Adipose tissue (tissue), 3 donors: ENCODE data around the gene RIBC2. TPM values are rescaled to one million over a fixed set of nuclear protein-coding genes. Genes with fewer than 3 reads are reported as not detected.
"Not testable (repeated sequence)": the region's sequence is repeated elsewhere in the genome, so short reads cannot be mapped to it uniquely, and the experiment has no call there.

Source experiments
- H3K27ac ChIP-seq: one replicate; pipeline ENCODE4 v1.5.1; 2013; ENCODE audit warnings: low read depth, low read length
- WGBS, 3 donors: extraction: QIAGEN DNeasy Blood & Tissue Kit; methylation state at CpG; one replicate each; pipeline ENCODE4 v1.1.7; 2013; 5-methylcytosine and 5-hydroxymethylcytosine counted together
- polyA plus RNA-seq, 3 donors: library from polyadenylated mRNA; stranded (reverse); fragments of 200-250 nt; gene quantifications; one replicate each; pipeline ENCODE4 v1.2.3, GENCODE V29; 2013
- donor health status: healthy with polysubstance abuse.
- donor health status: Bipolar disorder and iron deficiency.
- donor health status: healthy.

The RIBC2 gene
- polyA plus RNA-seq, 3 donors, result 0.06 to 0.56 (median 0.17) TPM

DNA sequence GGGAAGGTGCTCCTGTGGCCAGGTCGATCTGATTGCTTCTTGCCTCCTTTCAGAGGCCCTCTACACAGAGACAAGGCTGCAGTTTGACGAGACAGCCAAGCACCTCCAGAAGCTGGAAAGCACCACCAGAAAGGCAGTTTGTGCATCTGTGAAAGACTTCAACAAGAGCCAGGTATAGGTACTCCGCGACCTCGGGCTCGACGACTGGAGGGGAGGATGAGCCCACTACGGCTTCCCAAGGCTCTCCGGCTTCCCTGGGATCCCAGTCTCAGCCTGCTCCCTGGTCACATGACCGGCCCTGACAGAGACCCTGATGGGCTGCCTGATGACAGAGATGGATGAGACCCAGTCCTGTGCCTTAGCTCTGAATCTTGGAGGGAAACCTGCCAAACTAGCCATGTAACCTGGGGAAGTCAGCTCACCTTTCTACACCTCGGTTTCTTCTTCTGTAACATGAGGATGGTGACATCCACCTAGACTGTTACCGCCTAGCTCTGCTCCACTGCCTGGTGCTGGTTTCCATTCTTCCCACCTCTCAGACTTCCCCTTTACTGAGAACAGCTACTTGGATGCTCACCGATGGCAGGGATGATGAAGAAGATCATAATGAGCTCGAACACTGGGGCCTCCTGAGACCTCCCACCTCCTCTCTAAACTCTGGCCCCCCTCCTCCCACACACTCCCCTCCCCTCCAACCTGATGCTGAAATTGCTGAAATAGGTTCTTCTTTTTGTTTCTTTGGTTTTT is 8.9 kb downstream of the RIBC2 start:
- no peak overlapping the region for H3K27ac ChIP-seq
- WGBS, 3 donors, result 90 to 92% (median 92%) methylated on average over 14 of the region's 14 CpGs

DNA sequence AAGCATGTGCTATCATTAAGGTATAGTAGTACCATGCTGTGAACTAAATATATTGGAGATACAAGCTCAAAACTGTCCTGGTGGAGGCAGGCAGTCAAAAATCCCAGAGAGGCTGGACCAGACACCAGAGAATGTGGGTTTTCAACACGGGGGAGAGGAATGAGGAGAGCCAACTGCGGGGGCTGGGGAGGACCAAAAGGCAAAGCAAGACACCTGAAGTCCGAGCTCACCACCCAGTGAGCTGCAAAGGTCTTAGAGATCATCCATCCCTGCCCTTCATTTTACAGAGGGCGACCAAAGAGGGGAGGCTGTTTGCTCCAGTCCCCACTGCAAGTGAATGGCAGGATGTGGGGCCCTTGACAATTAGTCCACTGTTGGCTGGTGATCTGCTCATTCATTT is 10.0 kb downstream of the RIBC2 start:
- no peak overlapping the region for H3K27ac ChIP-seq
- WGBS, 3 donors, result 83 to 92% (median 85%) methylated on average over 4 of the region's 4 CpGs

DNA sequence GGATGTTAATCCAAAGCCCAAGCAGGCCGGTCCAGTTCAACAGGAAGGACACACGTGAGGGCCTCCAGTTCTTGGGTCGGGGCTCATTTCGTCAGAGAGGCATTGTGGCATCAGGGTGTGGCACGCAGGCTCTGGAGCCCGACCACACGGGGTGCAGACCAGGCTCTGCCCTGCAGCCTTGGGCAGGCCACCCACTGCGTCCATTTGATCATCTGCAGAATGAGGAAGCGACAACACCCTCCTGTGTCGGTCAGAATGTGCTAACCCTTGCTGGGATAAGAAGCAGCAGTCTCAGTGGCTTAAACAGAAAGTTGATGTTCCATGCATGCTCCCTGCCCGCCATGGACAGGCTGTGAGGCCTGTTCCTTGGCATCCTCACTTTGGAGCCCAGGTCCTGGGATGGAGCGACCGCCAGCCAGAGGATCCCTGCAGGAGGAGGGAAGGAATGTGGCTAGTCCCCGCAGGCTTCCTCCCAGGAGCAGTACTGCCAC is 10.8 kb downstream of the RIBC2 start:
- 76 to 89% (median 79%) methylated on average over 14 of the region's 14 CpGs for WGBS, 3 donors
- no peak overlapping the region for H3K27ac ChIP-seq

DNA sequence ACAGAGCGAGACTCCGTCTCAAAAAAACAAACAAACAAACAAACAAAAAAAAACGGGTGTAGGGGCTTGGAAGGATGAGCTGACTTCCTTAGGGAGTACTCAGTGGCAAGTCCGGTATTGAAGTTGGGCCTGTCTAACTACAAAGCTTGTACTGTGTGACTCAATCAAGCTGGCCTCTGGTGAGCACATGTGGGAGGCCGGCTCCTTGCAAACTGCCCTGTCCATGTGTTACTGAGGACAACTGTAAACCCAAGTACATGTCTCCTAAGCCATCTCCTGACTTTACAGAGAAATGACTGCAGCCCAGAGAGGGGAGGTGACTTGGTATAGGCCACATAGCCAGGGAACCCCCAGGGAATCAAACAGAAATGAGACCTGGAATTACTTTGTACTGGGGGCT is 11.6 kb downstream of the RIBC2 start:
- no peak overlapping the region for H3K27ac ChIP-seq
- WGBS, 3 donors, result 65 to 71% (median 68%) methylated on average over 5 of the region's 5 CpGs

DNA sequence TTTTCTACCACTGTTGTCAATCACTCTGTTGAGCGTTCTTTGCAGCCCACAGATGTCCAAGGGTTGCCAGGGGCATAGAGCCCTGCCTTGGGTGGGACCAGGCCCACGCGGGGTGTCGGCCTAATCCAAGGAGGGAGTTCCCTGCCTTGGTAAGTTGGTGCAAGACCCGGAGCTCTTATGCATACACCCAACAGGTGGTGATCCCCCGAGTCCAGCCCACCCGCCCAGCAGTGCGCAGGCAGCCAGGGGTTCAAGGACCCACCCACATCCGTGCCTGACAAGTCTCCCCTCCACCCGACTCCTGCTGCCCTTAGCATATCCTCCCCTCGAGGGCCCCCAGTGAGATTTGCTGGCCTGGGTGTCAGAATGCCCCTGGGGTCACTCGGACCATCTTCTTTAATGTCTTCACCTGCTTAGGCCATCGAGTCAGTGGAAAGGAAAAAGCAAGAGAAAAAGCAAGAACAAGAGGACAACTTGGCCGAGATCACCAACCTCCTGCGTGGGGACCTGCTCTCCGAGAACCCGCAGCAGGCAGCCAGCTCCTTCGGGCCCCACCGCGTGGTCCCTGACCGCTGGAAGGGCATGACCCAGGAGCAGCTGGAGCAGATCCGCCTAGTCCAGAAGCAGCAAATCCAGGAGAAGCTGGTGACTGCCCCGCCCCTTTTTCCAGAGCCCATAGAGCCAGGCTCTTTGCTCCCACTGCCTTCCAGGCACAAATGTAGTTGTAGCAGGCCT is 12.2 kb downstream of the RIBC2 start:
- no peak overlapping the region for H3K27ac ChIP-seq
- 92 to 94% (median 94%) methylated on average over 23 of the region's 23 CpGs for WGBS, 3 donors

DNA sequence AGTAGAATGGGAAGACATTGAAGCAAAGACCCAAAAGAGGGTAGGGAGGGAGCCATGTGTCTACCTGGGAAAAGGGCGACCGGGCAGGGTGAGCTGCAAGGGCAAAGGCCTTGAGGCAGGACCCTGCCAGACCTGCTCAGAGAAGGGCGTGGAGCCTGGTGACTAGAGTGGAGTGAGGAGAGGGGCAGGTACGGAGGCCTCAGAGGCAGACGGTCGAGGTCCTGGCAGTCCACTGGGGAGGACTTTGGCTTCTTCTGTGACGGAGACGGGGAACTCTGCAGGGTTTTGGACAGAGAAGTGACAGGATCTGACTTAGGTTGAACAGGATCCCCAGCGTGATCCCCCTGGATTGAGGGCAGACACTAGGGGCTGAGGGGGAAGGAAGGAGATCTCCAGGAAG is 12.9 kb downstream of the RIBC2 start:
- H3K27ac ChIP-seq, result no peak overlapping the region
- 91 to 99% (median 96%) methylated on average over 9 of the region's 9 CpGs for WGBS, 3 donors

DNA sequence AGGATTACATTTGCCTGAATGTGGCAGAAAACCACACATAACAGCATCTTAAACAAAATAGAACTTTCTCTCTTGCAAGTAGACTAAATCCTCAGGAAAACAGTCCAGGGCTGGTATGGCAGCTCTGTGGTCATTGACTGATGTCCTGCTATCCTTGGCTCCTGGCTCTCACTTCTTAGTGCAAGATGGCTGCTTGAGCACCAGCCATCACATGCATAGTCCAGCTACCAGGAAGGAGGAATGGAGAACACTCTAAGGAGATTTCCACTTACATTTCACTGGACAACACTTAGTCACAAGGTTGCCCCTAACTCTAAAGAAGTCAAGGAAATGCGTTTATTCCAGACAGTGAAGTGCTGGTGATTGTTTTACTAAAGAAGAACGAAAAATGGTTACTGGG is 13.6 kb downstream of the RIBC2 start:
- no peak overlapping the region for H3K27ac ChIP-seq
- 63 to 79% (median 71%) methylated on average over 2 of the region's 2 CpGs for WGBS, 3 donors

DNA sequence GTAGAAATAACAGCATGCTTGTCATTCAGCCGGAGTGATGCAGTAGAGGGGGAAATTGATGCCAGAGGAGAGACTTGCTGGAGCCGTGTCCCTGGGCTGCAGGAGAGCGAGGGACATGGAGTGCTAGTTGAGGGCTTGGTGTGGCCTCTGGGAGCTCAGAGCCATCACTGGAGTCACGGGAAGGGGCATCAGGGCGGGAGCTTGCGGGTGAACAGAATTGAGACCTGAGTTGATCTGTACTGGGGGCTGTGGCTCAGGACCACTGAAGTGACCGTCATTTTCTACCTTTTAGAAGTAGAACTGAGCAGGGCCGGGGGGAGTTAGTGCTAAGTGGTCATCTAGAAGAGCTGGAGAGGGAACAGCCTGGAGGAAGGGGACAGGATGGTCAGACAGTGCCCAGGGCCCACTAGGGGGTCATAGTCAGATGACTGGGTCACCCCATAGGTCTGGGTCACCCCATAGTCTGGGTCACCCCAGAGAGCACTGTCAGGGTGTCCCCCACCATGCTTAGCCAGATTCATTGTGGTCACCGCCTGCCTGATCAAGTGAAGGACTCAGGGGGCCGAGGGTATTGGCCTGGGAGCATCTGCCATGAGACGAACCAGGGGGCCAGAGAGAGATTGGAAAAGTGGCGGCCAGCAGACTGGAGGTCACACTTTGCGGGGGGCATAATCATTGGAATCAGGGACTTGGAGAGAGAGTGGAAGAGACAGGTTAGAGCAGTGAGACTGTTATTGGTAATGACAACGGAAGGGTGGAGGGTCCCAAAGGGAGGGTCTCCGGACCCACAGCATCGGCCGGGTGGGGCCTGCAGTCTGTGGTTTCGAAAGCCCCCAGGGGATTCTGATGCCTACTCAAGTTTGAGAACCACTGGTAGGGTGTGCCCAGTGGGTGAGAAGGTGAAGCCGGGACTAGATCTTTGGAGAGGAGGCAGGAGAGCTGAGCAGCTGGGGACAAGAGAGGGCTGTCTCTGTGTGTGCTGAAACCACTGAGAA is 15.2 kb downstream of the RIBC2 start:
- WGBS, 3 donors, result 80 to 91% (median 90%) methylated on average over 19 of the region's 19 CpGs
- H3K27ac ChIP-seq, result no peak overlapping the region

DNA sequence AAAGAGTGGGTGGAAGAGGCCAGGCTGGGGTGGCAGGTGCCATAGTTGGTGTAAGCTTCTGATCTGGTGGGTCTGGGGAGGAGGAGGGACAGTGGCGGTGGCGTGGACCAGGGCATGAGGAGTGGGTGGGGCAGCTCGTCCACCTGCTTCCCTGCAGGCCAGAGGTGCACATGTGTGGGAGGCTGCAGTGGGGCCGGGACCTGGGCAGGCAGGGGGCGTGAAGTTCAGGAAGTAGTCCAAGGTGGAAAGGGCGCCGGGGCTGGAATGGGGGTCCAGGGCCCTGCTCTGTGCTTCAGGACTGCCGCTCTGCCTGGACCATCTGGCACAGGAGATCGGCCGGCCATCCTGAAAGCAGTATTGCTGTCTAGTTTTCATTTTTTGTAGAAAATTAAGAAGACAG is 15.9 kb downstream of the RIBC2 start:
- WGBS, 3 donors, result 89 to 93% (median 91%) methylated on average over 10 of the region's 10 CpGs
- no peak overlapping the region for H3K27ac ChIP-seq

DNA sequence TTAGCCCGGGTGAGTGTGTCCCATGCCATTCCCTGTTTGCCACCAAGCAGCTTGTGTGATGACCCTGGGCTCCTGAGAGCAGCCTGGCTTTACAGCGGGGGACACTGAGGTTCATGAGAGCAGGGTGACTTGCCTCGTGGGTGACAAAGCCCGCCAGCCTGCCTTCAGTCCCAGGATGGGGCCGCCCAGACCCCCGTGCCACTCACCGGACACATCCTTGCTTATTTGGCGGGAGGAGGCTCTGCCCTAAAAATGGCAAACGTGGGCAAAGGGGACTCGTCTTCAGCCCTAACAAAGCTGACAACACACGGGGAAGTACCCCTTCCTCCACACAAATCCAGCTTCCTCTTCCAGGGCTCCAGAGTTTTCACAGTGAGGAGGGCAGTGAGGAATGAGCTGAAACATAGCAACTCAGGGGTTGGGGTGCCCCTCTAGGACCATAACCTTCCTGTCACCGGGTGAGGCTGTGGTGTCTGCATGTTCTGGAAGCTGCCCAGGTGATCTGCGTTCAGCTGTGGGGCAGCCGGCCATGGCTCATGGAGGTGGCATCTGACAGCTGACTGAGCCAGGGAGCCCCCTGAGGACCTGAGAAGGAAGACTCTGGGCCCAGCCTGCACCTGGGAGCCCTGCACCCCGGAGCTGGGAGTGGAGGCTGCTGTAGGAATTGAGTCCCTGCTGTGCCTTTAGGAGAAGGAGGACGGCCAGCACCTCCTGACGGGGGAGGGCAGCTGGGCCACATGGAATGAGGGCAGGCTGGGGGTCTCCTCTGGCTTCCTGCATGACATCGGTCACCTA is 16.7 kb downstream of the RIBC2 start:
- 79 to 87% (median 82%) methylated on average over 18 of the region's 18 CpGs for WGBS, 3 donors
- H3K27ac ChIP-seq, result no peak overlapping the region

DNA sequence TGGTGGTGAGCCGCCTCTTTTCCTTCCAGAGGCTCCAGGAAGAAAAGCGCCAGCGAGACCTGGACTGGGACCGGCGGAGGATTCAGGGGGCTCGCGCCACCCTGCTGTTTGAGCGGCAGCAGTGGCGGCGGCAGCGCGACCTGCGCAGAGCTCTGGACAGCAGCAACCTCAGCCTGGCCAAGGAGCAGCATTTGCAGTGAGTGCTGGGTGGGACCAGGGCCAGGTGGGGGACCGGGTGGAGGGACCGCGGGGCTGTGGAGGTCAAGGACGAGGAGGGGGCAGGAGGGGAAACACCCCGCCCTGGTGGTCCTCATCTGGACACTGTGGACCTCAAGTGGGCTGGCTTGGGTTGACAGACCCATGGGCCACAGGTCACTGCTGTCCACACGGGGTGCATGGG is 17.4 kb downstream of the RIBC2 start:
- 87 to 90% (median 89%) methylated on average over 19 of the region's 19 CpGs for WGBS, 3 donors
- H3K27ac ChIP-seq, result no peak overlapping the region

DNA sequence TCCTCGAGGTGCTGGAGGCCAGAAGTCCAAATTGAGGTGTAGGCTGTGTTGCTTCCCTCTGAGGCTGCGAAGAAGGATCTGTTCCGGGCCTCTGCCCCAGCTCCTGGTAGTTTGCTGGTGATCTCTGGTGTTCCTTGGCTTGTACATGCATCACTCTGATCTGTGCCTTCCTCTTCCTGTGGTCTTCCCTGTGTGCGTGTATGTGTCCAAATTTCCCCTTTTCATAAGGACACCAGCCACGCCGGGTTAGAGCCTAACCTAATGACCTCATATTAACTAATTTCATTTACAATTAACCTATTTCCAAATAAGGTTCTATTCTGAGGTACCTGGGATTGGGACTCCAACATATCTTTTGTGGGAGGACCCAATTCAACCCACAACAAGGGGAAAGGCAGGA is 21.5 kb downstream of the RIBC2 start:
- WGBS, 3 donors, result 66 to 91% (median 73%) methylated on average over 6 of the region's 6 CpGs
- no peak overlapping the region for H3K27ac ChIP-seq

DNA sequence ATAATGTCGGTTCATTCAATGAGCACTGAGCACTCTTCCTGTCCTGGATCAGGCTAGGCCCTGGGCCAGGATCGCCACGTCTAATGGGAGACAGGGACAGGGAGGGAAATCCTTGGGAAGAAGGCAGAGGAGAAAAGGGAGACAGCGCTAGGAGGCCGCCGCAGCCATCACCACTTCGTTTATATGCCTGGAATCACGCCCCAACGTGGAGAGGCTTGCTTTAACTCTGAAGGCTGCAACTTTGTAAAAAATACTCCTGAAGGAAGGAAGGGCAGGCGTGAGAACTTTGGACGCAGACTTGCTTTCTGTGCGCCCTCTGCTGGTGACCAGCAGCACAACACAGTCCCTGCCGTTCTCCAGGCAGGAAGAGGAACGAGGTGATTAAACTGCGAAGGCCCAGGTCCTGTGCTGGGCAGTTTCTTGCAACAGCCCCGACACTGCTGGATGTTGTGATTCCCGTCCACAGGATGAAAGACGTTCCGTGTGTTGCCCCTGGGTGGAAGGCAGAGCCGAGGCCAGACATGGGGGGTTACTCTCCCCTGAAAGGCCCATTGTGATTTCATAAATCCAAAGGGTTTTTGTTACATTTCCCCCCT is 22.1 kb downstream of the RIBC2 start:
- WGBS, 3 donors, result 5 to 6% (median 6%) methylated on average over 20 of the region's 20 CpGs
- H3K27ac ChIP-seq, result no peak overlapping the region

DNA sequence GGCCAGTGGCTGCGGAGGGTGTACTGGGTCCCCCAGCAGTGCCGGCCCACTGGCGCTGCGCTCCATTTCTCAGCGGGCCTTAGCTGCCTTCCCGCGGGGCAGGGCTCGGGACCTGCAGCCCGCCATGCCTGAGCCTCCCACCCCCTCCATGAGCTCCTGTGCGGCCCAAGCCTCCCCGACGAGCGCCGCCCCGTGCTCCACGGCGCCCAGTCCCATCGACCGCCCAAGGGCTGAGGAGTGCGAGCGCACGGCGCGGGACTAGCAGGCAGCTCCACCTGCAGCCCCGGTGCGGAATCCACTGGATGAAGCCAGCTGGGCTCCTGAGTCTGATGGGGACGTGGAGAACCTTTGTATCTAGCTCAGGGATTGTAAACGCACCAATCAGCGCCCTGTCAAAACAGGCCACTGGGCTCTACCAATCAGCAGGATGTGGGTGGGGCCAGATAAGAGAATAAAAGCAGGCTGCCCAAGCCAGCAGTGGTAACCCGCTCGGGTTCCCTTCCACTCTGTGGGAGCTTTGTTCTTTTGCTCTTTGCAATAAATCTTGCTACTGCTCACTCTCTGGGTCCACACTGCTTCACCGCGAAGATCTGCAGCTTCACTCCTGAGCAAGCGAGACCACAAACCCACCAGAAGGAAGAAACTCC is 23.5 kb downstream of the RIBC2 start:
- not testable (repeated sequence) for H3K27ac ChIP-seq

DNA sequence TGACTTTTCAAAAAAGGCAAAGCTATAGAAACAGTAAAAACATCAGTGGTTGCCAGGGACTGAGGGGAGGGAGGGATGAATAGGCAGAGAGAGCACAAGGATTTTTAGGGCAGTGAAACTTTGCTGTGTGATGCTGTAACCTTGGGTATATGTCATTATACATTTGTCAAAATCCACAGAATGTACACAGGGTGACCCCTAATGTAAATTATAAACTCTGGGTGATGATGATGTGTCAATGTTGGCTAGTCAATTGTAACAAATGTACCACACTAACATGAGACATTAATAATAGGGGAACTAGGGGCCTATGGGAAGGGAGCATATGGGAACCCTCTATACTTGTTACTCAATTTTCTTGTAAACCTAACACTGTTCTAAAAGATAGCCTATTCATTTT is 24.8 kb downstream of the RIBC2 start:
- no peak overlapping the region for H3K27ac ChIP-seq

More for the DNA sequence above, 23.5 kb downstream of the RIBC2 start:
- 63 to 94% (median 75%) methylated on average over 28 to 34 of the region's 34 CpGs for WGBS, 3 donors

DNA sequence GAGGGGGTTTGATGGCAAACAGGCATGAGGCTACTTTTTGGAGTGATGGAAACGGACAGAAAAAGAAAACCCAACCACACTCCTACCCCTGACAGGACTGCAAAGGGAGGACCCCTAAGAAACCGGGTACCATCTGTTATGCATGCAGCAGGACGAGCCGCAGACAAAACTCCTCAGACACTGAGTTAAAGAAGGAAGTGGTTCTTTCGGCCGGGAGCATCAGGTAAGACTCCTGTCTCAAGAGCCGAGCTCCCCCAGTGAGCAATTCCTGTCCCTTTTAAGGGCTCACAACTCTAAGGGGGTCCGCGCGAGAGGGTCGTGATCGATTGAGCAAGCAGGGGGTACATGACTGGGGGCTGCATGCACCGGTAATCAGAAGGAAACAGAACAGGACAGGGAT is 27.2 kb downstream of the RIBC2 start:
- H3K27ac ChIP-seq, result not testable (repeated sequence)
- WGBS, 3 donors, result 41 to 57% (median 53%) methylated on average over 13 of the region's 13 CpGs

DNA sequence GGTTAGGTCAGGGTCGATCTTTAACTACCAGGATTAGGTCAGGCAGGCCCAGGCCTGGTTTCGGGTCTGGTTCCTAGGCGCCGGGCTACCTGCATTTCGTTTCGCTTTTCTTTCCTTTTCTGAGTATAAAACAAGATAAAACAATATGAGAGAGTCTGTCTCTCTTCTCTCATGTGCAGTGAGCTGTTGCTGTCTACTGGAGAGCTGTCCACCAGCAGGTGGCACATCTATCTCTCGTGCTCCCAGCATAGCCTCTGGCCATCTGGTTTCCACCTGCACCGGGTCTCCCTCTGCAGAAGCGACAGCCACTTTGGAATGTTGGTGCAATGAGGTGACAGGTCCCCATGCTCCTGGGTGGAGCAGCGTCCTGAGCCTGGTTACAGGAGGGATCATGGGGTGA is 27.6 kb downstream of the RIBC2 start:
- 13 to 29% (median 21%) methylated on average over 10 of the region's 10 CpGs for WGBS, 3 donors
- no peak overlapping the region for H3K27ac ChIP-seq
